HepG2 (cell line): ENCODE measurements around the gene LRRFIP2. TPM values are rescaled to one million over a fixed set of nuclear protein-coding genes. Genes with fewer than 3 reads are reported as not detected.

Experiments used
- ATAC-seq: fragments of 200-7000 bp; cut with Tn5 transposase; 3 replicates; pipeline ENCODE4 v1.9.1; 2020; ENCODE audit warnings: mild to moderate bottlenecking, moderate library complexity
- BruUV-seq: library from RNA; stranded (reverse); fragments of 400-500 nt; replicated peaks from 2 replicates; lab custom pipeline; 2021; lab: Mats Ljungman, UMichigan
- CTCF ChIA-PET: fragments of 300-600 bp; formaldehyde crosslinking; extraction: SDS; loops from one replicate; lab custom pipeline; 2021; ENCODE audit warnings: low total read pairs, inconsistent platforms, low intra/inter-chr PET ratio; lab: Yijun Ruan, JAX
- POLR2A ChIA-PET: fragments of 350-600 bp; sonication (Branson Sonifier 250); formaldehyde crosslinking; loops from one replicate; lab custom pipeline; 2020; ENCODE audit warnings: antibody characterized with exemption, inconsistent platforms; lab: Yijun Ruan, JAX
- DNase-seq: peaks from one replicate; pipeline ENCODE4 v3.0.0-alpha.2; 2015; ENCODE audit warnings: low spot score
- FAIRE-seq: peaks from 3 replicates; lab custom pipeline; 2011; peaks lifted over from hg19 to GRCh38; lab: Jason Lieb, UNC
- H2AFZ ChIP-seq: one replicate; pipeline ENCODE4 v1.6.1; 2011; ENCODE audit warnings: low read length, inconsistent platforms
- H3K27ac ChIP-seq: fragments of 300-600 bp; 3 replicates; pipeline ENCODE4 v1.8.0; 2011; ENCODE audit warnings: mixed run types, mild to moderate bottlenecking, mixed read lengths, low read length, inconsistent platforms; ENCODE audit not compliant: insufficient read depth; ENCODE audit errors: extremely low read length
- H3K27me3 ChIP-seq, 2 experiments: fragments of 200-600 bp in 1 of 2; 2 replicates in 1 of 2; 3 replicates in 1 of 2; pipeline versions ENCODE4 v1.6.0 to v1.8.0; 2011; ENCODE audit warnings: low read length in 2 of 2, mild to moderate bottlenecking in 2 of 2, moderate library complexity in 2 of 2, inconsistent platforms in 1 of 2; ENCODE audit not compliant: insufficient read depth in 2 of 2, control insufficient read depth in 1 of 2
- H3K36me3 ChIP-seq, 2 experiments: fragments of 200-600 bp in 1 of 2; replicated peaks in 1 of 2; 2 replicates in 1 of 2; 3 replicates in 1 of 2; pipeline versions ENCODE4 v1.5.1 to v1.8.0; 2011; ENCODE audit warnings: low read length in 2 of 2, inconsistent platforms in 1 of 2; ENCODE audit not compliant: insufficient read depth in 2 of 2, control insufficient read depth in 1 of 2
- H3K4me1 ChIP-seq: 2 replicates; pipeline ENCODE4 v1.5.1; 2012; ENCODE audit warnings: low read length, inconsistent platforms; ENCODE audit not compliant: insufficient read depth
- H3K4me2 ChIP-seq: 2 replicates; pipeline ENCODE4 v1.6.0; 2011; ENCODE audit warnings: low read depth, low read length, inconsistent platforms
- H3K4me3 ChIP-seq, 3 experiments: fragments of 200-600 bp in 1 of 3; sonication (generic), shearing (Covaris generic) in 1 of 3; replicated peaks in 1 of 3; 2 replicates each; pipeline ENCODE4 v1.5.1; 2011 to 2016; ENCODE audit warnings: low read length in 3 of 3, inconsistent platforms in 2 of 3, low read depth in 2 of 3, mild to moderate bottlenecking in 2 of 3, control low read depth in 1 of 3, mixed read lengths in 1 of 3; ENCODE audit not compliant: insufficient read depth in 1 of 3
- H3K79me2 ChIP-seq: one replicate; pipeline ENCODE4 v1.6.1; 2011; ENCODE audit warnings: low read length, inconsistent platforms; ENCODE audit not compliant: insufficient read depth
- H3K9ac ChIP-seq: 2 replicates; pipeline ENCODE4 v1.6.0; 2011; ENCODE audit warnings: mild to moderate bottlenecking, low read depth, low read length, inconsistent platforms; ENCODE audit not compliant: insufficient read depth
- H3K9me3 ChIP-seq: 2 replicates; pipeline ENCODE4 v1.5.1; 2012; ENCODE audit warnings: mild to moderate bottlenecking, low read length
- H4K20me1 ChIP-seq: 2 replicates; pipeline ENCODE4 v1.6.0; 2011; ENCODE audit warnings: inconsistent platforms, mild to moderate bottlenecking, low read length, moderate library complexity; ENCODE audit not compliant: insufficient read depth
- ATF6 ChIP-seq: sonication (generic); formaldehyde crosslinking; conservative IDR thresholded peaks from 2 replicates; pipeline ENCODE4 v1.4.0; 2020; ENCODE audit warnings: missing genetic modification reagents
- ATF7 ChIP-seq, 2 experiments: fragments of 450-650 bp in 1 of 2; sonication (generic) in 1 of 2; formaldehyde crosslinking in 1 of 2; IDR thresholded peaks; 2 replicates each; pipeline versions ENCODE4 v1.4.0 to v1.6.1; 2016 to 2020; ENCODE audit warnings: antibody characterized with exemption in 1 of 2, mild to moderate bottlenecking in 1 of 2, missing genetic modification reagents in 1 of 2
- HIC2 ChIP-seq: sonication (generic); formaldehyde crosslinking; IDR thresholded peaks from 2 replicates; pipeline ENCODE4 v1.9.0; 2022; ENCODE audit warnings: low read depth, missing genetic modification reagents
- IRX3 ChIP-seq: sonication (generic); formaldehyde crosslinking; IDR thresholded peaks from 2 replicates; pipeline ENCODE4 v1.8.1; 2023; ENCODE audit warnings: mild to moderate bottlenecking, low read depth, missing genetic modification reagents, borderline replicate concordance
- MLLT10 ChIP-seq: sonication (generic); formaldehyde crosslinking; IDR thresholded peaks from 2 replicates; pipeline ENCODE4 v1.4.0; 2020; ENCODE audit warnings: missing genetic modification reagents
- POLR2A ChIP-seq, 2 experiments: IDR thresholded peaks; 2 replicates each; pipeline ENCODE4 v1.6.1; 2011; ENCODE audit warnings: low read depth in 2 of 2, low read length in 2 of 2, mild to moderate bottlenecking in 1 of 2, moderate library complexity in 1 of 2; ENCODE audit not compliant: insufficient read depth in 1 of 2
- ZFP82 ChIP-seq: sonication (generic); formaldehyde crosslinking; IDR thresholded peaks from 2 replicates; pipeline ENCODE4 v1.5.1; 2020; ENCODE audit warnings: mild to moderate bottlenecking, missing genetic modification reagents, borderline replicate concordance
- ZNF570 ChIP-seq: sonication (generic); formaldehyde crosslinking; IDR thresholded peaks from 2 replicates; pipeline ENCODE4 v1.4.0; 2020; ENCODE audit warnings: mild to moderate bottlenecking, missing genetic modification reagents, borderline replicate concordance
- ZNF841 ChIP-seq: sonication (generic); formaldehyde crosslinking; IDR thresholded peaks from 2 replicates; pipeline ENCODE4 v1.8.1; 2023; ENCODE audit warnings: missing genetic modification reagents, borderline replicate concordance
- WGBS: methylation state at CpG from one replicate; pipeline ENCODE4 v1.1.6; 2017; ENCODE audit warnings: low lambda C conversion rate; 5-methylcytosine and 5-hydroxymethylcytosine counted together
- in situ Hi-C: cut with HindIII; loops from 2 replicates; pipeline ENCODE4 v1.10.0; 2017; ENCODE audit warnings: low pct_unique_long_range_greater_than_20kb; ENCODE audit not compliant: extremely low pct_ligation_motif_present
- intact Hi-C: fragments of 100-400 bp; cut with micrococcal nuclease; formaldehyde crosslinking; loops from one replicate; pipeline ENCODE4 v1.10.0; 2022; ENCODE audit not compliant: unreplicated experiment
- polyA plus RNA-seq, 8 experiments: library from polyadenylated mRNA; depleted of rRNA in 3 of 8; stranded (reverse) in 7 of 8; unstranded in 1 of 8; fragments of >200 nt; fragmentation: Illumina TruSeq in 4 of 8; extraction: Trizol in 4 of 8; gene quantifications; 2 replicates each; pipeline versions ENCODE4 v1.2.1 to v1.2.3, GENCODE V29; 2011 to 2016; ENCODE audit warnings: low read depth in 4 of 8, missing spikeins in 1 of 8, mixed read lengths in 1 of 8; ENCODE audit not compliant: insufficient read depth in 1 of 8
- total RNA-seq, 5 experiments: library from RNA; depleted of rRNA; stranded (reverse); fragments of >200 nt; fragmentation: Illumina TruSeq; extraction: Trizol; gene quantifications; 2 replicates each; pipeline ENCODE4 v1.2.3, GENCODE V29; 2016; ENCODE audit warnings: low read depth in 1 of 5
- TF ChIP-seq, protein P1 (sequence below): sonication (generic); formaldehyde crosslinking; IDR thresholded peaks from 2 replicates; pipeline ENCODE4 v1.4.0; 2020; ENCODE audit warnings: mild to moderate bottlenecking, missing genetic modification reagents, borderline replicate concordance
- TF ChIP-seq, protein P2 (sequence below): sonication (generic); formaldehyde crosslinking; IDR thresholded peaks from 2 replicates; pipeline ENCODE4 v1.5.1; 2020; ENCODE audit warnings: mild to moderate bottlenecking, missing genetic modification reagents, moderate library complexity

Gene LRRFIP2
- total and polyA plus RNA-seq, 2 of the 13 experiments (the other 11 are each of a cell fraction or from before 2014, with no cell fraction given), result 13.5 to 32.2 TPM

GRCh38 chr3:37053753-37054152, 120.6 kb downstream of the LRRFIP2 start:
- intact Hi-C loops, result no loop called here
- FAIRE-seq (no peak), DNase-seq (no peak)
- H3K9me3 ChIP-seq, result no peaks in the 10 kb centered on the region
- no peak overlapping the region for H3K9ac ChIP-seq
- TF ChIP-seq POLR2A (IDR thresholded peaks at IDR 0.05; ENCODE audit: insufficient read depth in 1 of 2, low read depth in 2 of 2, low read length in 2 of 2) (no peak), ATF7 (IDR thresholded peaks at IDR 0.05) (no peak), ATF7 (CRISPR knock-in tag; IDR thresholded peaks at IDR 0.05) (no peak), HIC2 (CRISPR knock-in tag) (no peak), ATF6 (CRISPR knock-in tag) (no peak), ZFP82 (CRISPR knock-in tag) (no peak), ZNF841 (no peak), MLLT10 (no peak), IRX3 (CRISPR knock-in tag) (no peak), ZNF570 (CRISPR knock-in tag) (no peak)
- TF ChIP-seq, protein P1, sequence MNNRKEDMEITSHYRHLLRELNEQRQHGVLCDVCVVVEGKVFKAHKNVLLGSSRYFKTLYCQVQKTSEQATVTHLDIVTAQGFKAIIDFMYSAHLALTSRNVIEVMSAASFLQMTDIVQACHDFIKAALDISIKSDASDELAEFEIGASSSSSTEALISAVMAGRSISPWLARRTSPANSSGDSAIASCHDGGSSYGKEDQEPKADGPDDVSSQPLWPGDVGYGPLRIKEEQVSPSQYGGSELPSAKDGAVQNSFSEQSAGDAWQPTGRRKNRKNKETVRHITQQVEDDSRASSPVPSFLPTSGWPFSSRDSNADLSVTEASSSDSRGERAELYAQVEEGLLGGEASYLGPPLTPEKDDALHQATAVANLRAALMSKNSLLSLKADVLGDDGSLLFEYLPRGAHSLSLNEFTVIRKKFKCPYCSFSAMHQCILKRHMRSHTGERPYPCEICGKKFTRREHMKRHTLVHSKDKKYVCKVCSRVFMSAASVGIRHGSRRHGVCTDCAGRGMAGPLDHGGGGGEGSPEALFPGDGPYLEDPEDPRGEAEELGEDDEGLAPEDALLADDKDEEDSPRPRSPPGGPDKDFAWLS (CRISPR knock-in tag), result no peak
- TF ChIP-seq, protein P2, sequence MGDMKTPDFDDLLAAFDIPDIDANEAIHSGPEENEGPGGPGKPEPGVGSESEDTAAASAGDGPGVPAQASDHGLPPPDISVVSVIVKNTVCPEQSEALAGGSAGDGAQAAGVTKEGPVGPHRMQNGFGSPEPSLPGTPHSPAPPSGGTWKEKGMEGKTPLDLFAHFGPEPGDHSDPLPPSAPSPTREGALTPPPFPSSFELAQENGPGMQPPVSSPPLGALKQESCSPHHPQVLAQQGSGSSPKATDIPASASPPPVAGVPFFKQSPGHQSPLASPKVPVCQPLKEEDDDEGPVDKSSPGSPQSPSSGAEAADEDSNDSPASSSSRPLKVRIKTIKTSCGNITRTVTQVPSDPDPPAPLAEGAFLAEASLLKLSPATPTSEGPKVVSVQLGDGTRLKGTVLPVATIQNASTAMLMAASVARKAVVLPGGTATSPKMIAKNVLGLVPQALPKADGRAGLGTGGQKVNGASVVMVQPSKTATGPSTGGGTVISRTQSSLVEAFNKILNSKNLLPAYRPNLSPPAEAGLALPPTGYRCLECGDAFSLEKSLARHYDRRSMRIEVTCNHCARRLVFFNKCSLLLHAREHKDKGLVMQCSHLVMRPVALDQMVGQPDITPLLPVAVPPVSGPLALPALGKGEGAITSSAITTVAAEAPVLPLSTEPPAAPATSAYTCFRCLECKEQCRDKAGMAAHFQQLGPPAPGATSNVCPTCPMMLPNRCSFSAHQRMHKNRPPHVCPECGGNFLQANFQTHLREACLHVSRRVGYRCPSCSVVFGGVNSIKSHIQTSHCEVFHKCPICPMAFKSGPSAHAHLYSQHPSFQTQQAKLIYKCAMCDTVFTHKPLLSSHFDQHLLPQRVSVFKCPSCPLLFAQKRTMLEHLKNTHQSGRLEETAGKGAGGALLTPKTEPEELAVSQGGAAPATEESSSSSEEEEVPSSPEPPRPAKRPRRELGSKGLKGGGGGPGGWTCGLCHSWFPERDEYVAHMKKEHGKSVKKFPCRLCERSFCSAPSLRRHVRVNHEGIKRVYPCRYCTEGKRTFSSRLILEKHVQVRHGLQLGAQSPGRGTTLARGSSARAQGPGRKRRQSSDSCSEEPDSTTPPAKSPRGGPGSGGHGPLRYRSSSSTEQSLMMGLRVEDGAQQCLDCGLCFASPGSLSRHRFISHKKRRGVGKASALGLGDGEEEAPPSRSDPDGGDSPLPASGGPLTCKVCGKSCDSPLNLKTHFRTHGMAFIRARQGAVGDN, result no peak
- TF ChIP-seq, all 625 proteins: peak for 0
- no peak for ATAC-seq
- peaks cover 19 to 75% of the 10 kb centered on the region in 2 experiments; a peak in 4 of 5 replicates for H3K36me3 ChIP-seq
- H3K79me2 ChIP-seq, result no peaks in the 10 kb centered on the region
- no peak overlapping the region for H2AFZ ChIP-seq
- no peak overlapping the region for H3K4me3 ChIP-seq
- 0 out of 2 replicates have a peak, but pooled peaks cover 6% of the 10 kb centered on the region for H3K4me1 ChIP-seq
- no peak overlapping the region for H3K4me2 ChIP-seq
- 100% methylated on average over 2 of the region's 2 CpGs for whole genome bisulfite sequencing
- POLR2A ChIA-PET, result no interaction called here
- in situ Hi-C loops, result no loop called here
- H4K20me1 ChIP-seq, result no peaks in the 10 kb centered on the region
- H3K27me3 ChIP-seq, result no peaks in the 10 kb centered on the region
- no peak overlapping the region for H3K27ac ChIP-seq
- CTCF ChIA-PET, result no interaction called here
- BruUV-seq, result no TSS peak
